Measurements from ENCODE around the gene EPB41.

The EPB41 gene

GRCh38 chr1:28890836-28891235 is 23.5 kb upstream of the EPB41 start:
- DNase-seq (ENCODE audit: low read depth in 2 of 2): no peak

GRCh38 chr1:28891256-28891655 is 23.1 kb upstream of the EPB41 start:
- no peak for DNase-seq (ENCODE audit: low read depth in 2 of 2)

GRCh38 chr1:28893403-28894102 is 20.8 kb upstream of the EPB41 start:
- no peak for DNase-seq (ENCODE audit: low read depth in 2 of 2)

- no peak for DNase-seq (ENCODE audit: low read depth in 2 of 2)
Observed at GRCh38 chr1:28894785-28895184, 19.6 kb upstream of the EPB41 start.

- DNase-seq (ENCODE audit: low read depth in 2 of 2): no peak
Observed at GRCh38 chr1:28895896-28896608, 18.3 kb upstream of the EPB41 start.

GRCh38 chr1:28896609-28896986 is 17.8 kb upstream of the EPB41 start:
- DNase-seq (ENCODE audit: low read depth in 2 of 2): no peak

GRCh38 chr1:28897789-28898188 is 16.6 kb upstream of the EPB41 start:
- no peak for DNase-seq (ENCODE audit: low read depth in 2 of 2)

- DNase-seq (ENCODE audit: low read depth in 2 of 2): no peak
Observed at GRCh38 chr1:28898405-28898881, 15.9 kb upstream of the EPB41 start.

- no peak for DNase-seq (ENCODE audit: low read depth in 2 of 2)
Observed at GRCh38 chr1:28899267-28899666, 15.1 kb upstream of the EPB41 start.

- no peak for DNase-seq (ENCODE audit: low read depth in 2 of 2)
Observed at GRCh38 chr1:28900562-28900961, 13.8 kb upstream of the EPB41 start.

- DNase-seq (ENCODE audit: low read depth in 2 of 2): no peak
Observed at GRCh38 chr1:28902738-28903137, 11.6 kb upstream of the EPB41 start.

- no peak for DNase-seq (ENCODE audit: low read depth in 2 of 2)
Observed at GRCh38 chr1:28905921-28906666, 8.3 kb upstream of the EPB41 start.

GRCh38 chr1:28909198-28909597 is 5.2 kb upstream of the EPB41 start:
- no peak for DNase-seq (ENCODE audit: low read depth in 2 of 2)

GRCh38 chr1:28910379-28911115 is 3.8 kb upstream of the EPB41 start:
- no peak for DNase-seq (ENCODE audit: low read depth in 2 of 2)

GRCh38 chr1:28913786-28914227 is 562 bp upstream of the EPB41 start:
- DNase-seq (ENCODE audit: low read depth in 2 of 2): no peak

- DNase-seq (ENCODE audit: low read depth in 2 of 2): peak in 1 of 2 donors; percentile 10
Observed at GRCh38 chr1:28915031-28915895, 894 bp downstream of the EPB41 start.

- no peak for DNase-seq (ENCODE audit: low read depth in 2 of 2)
Observed at GRCh38 chr1:28917757-28918118, 3.4 kb downstream of the EPB41 start.

- DNase-seq (ENCODE audit: low read depth in 2 of 2): no peak
Observed at GRCh38 chr1:28921286-28921869, 7.0 kb downstream of the EPB41 start.

GRCh38 chr1:28925350-28925891 is 11.1 kb downstream of the EPB41 start:
- DNase-seq (ENCODE audit: low read depth in 2 of 2): no peak

GRCh38 chr1:28926629-28927265 is 12.4 kb downstream of the EPB41 start:
- no peak for DNase-seq (ENCODE audit: low read depth in 2 of 2)
